HG02852 (cell line): Measurements from ENCODE around the gene FRMD3.
"Not testable (repeated sequence)": the region's sequence is repeated elsewhere in the genome, so short reads cannot be mapped to it uniquely, and the experiment has no call there.

Source experiments
- ATAC-seq: cut with Tn5 transposase; IDR thresholded peaks from one replicate; pipeline ENCODE4 v1.9.1; 2021; ENCODE audit warnings: mild to moderate bottlenecking, moderate library complexity; ENCODE audit not compliant: unreplicated experiment

The FRMD3 gene

GRCh38 chr9:83523684-83524083 lies 14.5 kb downstream of the FRMD3 start:
- no peak for ATAC-seq

GRCh38 chr9:83521411-83521810 lies 16.8 kb downstream of the FRMD3 start:
- no peak for ATAC-seq

- no peak for ATAC-seq
Measured at GRCh38 chr9:83521011-83521410, 17.2 kb downstream of the FRMD3 start.

- ATAC-seq: no peak
Measured at GRCh38 chr9:83520292-83520691, 17.9 kb downstream of the FRMD3 start.

- ATAC-seq: not testable (repeated sequence)
Measured at GRCh38 chr9:83517980-83518379, 20.2 kb downstream of the FRMD3 start.

GRCh38 chr9:83514767-83515166 lies 23.4 kb downstream of the FRMD3 start:
- ATAC-seq: no peak

GRCh38 chr9:83512621-83513020 lies 25.6 kb downstream of the FRMD3 start:
- ATAC-seq: no peak

- ATAC-seq: peak; percentile 98
Measured at GRCh38 chr9:83511051-83511450, 27.1 kb downstream of the FRMD3 start.

- no peak for ATAC-seq
Measured at GRCh38 chr9:83509402-83509801, 28.8 kb downstream of the FRMD3 start.

GRCh38 chr9:83508067-83508466 lies 30.1 kb downstream of the FRMD3 start:
- ATAC-seq: no peak

GRCh38 chr9:83505282-83505681 lies 32.9 kb downstream of the FRMD3 start:
- ATAC-seq: no peak

- no peak for ATAC-seq
Measured at GRCh38 chr9:83503866-83504265, 34.3 kb downstream of the FRMD3 start.

GRCh38 chr9:83501565-83501964 lies 36.6 kb downstream of the FRMD3 start:
- ATAC-seq: no peak

- no peak for ATAC-seq
Measured at GRCh38 chr9:83497441-83497840, 40.8 kb downstream of the FRMD3 start.

- ATAC-seq: no peak
Measured at GRCh38 chr9:83491995-83492394, 46.2 kb downstream of the FRMD3 start.

- no peak for ATAC-seq
Measured at GRCh38 chr9:83491413-83491812, 46.8 kb downstream of the FRMD3 start.

GRCh38 chr9:83489961-83490360 lies 48.2 kb downstream of the FRMD3 start:
- no peak for ATAC-seq

GRCh38 chr9:83484990-83485389 lies 53.2 kb downstream of the FRMD3 start:
- no peak for ATAC-seq

- ATAC-seq: no peak
Measured at GRCh38 chr9:83483223-83483622, 55.0 kb downstream of the FRMD3 start.

GRCh38 chr9:83479765-83480164 lies 58.4 kb downstream of the FRMD3 start:
- no peak for ATAC-seq

- no peak for ATAC-seq
Measured at GRCh38 chr9:83477571-83477970, 60.6 kb downstream of the FRMD3 start.

- ATAC-seq: no peak
Measured at GRCh38 chr9:83477120-83477519, 61.1 kb downstream of the FRMD3 start.

- ATAC-seq: no peak
Measured at GRCh38 chr9:83476513-83476912, 61.7 kb downstream of the FRMD3 start.

GRCh38 chr9:83475741-83476140 lies 62.5 kb downstream of the FRMD3 start:
- no peak for ATAC-seq
